ENCODE measurements around the gene OR6B3.
A peak's percentile ranks its signal among the peaks of the same experiment; 100 is the strongest.
"Not testable (repeated sequence)": the region's sequence is repeated elsewhere in the genome, so short reads cannot be mapped to it uniquely, and the experiment has no call there.

The OR6B3 gene
- total RNA-seq: 0 to 0.06 (median 0) reads per million in 18 experiments

GRCh38 chr2:240053173-240054155, at the start of gene OR6B3:
Gene OR6B3 (minus strand): TSS chr2:240053521.
- no peak for DNase-seq

- DNase-seq: no peak
These were observed 45.0 kb upstream of the OR6B3 start for GRCh38 chr2:240098349-240098748.

GRCh38 chr2:240095556-240096523, 42.5 kb upstream of the OR6B3 start:
- DNase-seq: no peak

GRCh38 chr2:240089306-240089705, 36.0 kb upstream of the OR6B3 start:
- no peak for DNase-seq

- DNase-seq: no peak
These were observed 33.2 kb upstream of the OR6B3 start for GRCh38 chr2:240086563-240086962.

GRCh38 chr2:240078631-240079030, 25.3 kb upstream of the OR6B3 start:
- no peak for DNase-seq

- DNase-seq: no peak
These were observed 24.1 kb upstream of the OR6B3 start for GRCh38 chr2:240077442-240077841.

GRCh38 chr2:240074545-240074944, 21.2 kb upstream of the OR6B3 start:
- no peak for DNase-seq

- DNase-seq: no peak
These were observed 17.6 kb upstream of the OR6B3 start for GRCh38 chr2:240070907-240071306.

GRCh38 chr2:240069829-240070228, 16.5 kb upstream of the OR6B3 start:
- DNase-seq: no peak

GRCh38 chr2:240068193-240068592, 14.9 kb upstream of the OR6B3 start:
- no peak for DNase-seq

- DNase-seq: no peak
These were observed 13.2 kb upstream of the OR6B3 start for GRCh38 chr2:240066489-240066888.

GRCh38 chr2:240064898-240065297, 11.6 kb upstream of the OR6B3 start:
- no peak for DNase-seq

- DNase-seq: peak; percentile 64 to 67
These were observed 7.8 kb upstream of the OR6B3 start for GRCh38 chr2:240060977-240061591.

GRCh38 chr2:240056678-240057077, 3.4 kb upstream of the OR6B3 start:
- DNase-seq: no peak

- no peak for DNase-seq
These were observed 2.0 kb upstream of the OR6B3 start for GRCh38 chr2:240055177-240055917.

- DNase-seq: no peak
These were observed 797 bp downstream of the OR6B3 start for GRCh38 chr2:240052524-240052923.

- no peak for DNase-seq
These were observed 1.6 kb downstream of the OR6B3 start for GRCh38 chr2:240051697-240052096.

- DNase-seq: no peak
These were observed 3.0 kb downstream of the OR6B3 start for GRCh38 chr2:240050278-240050677.

- DNase-seq: no peak
These were observed 5.1 kb downstream of the OR6B3 start for GRCh38 chr2:240048237-240048636.

GRCh38 chr2:240045098-240045497, 8.2 kb downstream of the OR6B3 start:
- DNase-seq: no peak

- DNase-seq: not testable (repeated sequence)
These were observed 9.2 kb downstream of the OR6B3 start for GRCh38 chr2:240044096-240044495.
